GM12878 (cell line): Measurements from ENCODE around the gene DDX51.

Source experiments
- ATF7 ChIP-seq: fragments of 450-650 bp; IDR thresholded peaks from 2 replicates; pipeline ENCODE4 v1.6.1; 2016; ENCODE audit warnings: low read depth, mild to moderate bottlenecking
- CHD4 ChIP-seq: fragments of 200-600 bp; sonication (generic); IDR thresholded peaks from 2 replicates; pipeline ENCODE4 v1.6.1; 2016; ENCODE audit warnings: mild to moderate bottlenecking
- EZH2 ChIP-seq: IDR thresholded peaks from 2 replicates; pipeline ENCODE4 v1.6.1; 2012; ENCODE audit warnings: low read depth, mild to moderate bottlenecking, control low read depth, inconsistent platforms, low read length, borderline replicate concordance; ENCODE audit not compliant: control insufficient read depth
- MTA2 ChIP-seq: fragments of 450-650 bp; IDR thresholded peaks from 2 replicates; pipeline ENCODE4 v1.6.1; 2016; ENCODE audit warnings: low read depth, mild to moderate bottlenecking, moderate library complexity
- PAX8 ChIP-seq: fragments of 450-650 bp; IDR thresholded peaks from 2 replicates; pipeline ENCODE4 v1.6.1; 2017; ENCODE audit warnings: mild to moderate bottlenecking, moderate library complexity
- POLR2A ChIP-seq: IDR thresholded peaks from 2 replicates; pipeline ENCODE4 v1.6.1; 2011; ENCODE audit warnings: low read depth, mild to moderate bottlenecking, low read length
- POLR2AphosphoS2 ChIP-seq: IDR thresholded peaks from 2 replicates; pipeline ENCODE4 v1.6.1; 2011; ENCODE audit warnings: low read depth, mild to moderate bottlenecking, low read length, improper control_type of control experiment, moderate library complexity
- RB1 ChIP-seq: fragments of 450-650 bp; formaldehyde crosslinking; IDR thresholded peaks from 2 replicates; pipeline ENCODE4 v1.6.1; 2017; ENCODE audit warnings: mild to moderate bottlenecking, borderline replicate concordance
- SUZ12 ChIP-seq: fragments of 200-600 bp; sonication (generic); IDR thresholded peaks from one replicate; pipeline ENCODE4 v1.6.1; 2018; ENCODE audit warnings: antibody characterized with exemption, mild to moderate bottlenecking; ENCODE audit not compliant: unreplicated experiment
- TF ChIP-seq, protein P1 (sequence below), 3 experiments: IDR thresholded peaks in 2 of 3; conservative IDR thresholded peaks in 1 of 3; 2 replicates each; pipeline ENCODE4 v1.5.1; 2011; ENCODE audit warnings: low read depth in 3 of 3, low read length in 3 of 3, mild to moderate bottlenecking in 3 of 3, control low read depth in 2 of 3, moderate library complexity in 2 of 3, inconsistent platforms in 1 of 3, mixed read lengths in 1 of 3; ENCODE audit not compliant: control insufficient read depth in 2 of 3, insufficient read depth in 1 of 3; ENCODE audit errors: extremely low read depth in 1 of 3

DNA sequence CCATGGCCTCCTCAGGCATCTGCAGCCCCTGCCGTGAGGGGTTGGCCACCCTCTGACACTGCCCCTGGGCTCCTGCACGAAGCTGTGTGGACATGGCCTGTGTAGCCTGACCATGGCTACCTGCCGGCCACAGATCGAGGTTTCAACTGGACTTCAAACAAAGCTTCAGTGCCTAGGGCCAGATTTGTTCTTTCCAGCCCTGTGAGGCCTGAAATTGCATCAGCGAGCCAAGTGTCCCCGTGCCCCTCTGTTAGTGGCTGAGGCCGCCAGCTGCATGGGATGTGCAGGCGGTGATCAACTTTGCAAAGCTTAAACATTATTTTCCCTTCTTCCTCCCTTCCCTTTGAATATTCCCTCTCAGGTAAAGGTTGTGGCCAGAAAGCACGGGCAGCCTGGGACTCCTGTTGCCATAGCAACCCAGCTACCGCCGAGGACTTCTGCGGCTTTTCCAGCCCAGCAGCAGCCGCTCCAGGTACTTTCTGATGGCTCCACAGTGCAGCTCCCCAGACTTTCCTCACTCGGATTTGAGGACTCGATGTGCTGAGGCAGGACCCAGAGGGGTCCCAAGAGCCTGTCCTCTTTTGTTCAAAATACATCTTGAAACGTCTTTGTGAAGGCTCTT is 35.8 kb downstream of the DDX51 start:
- TF ChIP-seq POLR2A (no peak), SUZ12 (no peak), EZH2 (no peak), CHD4 (no peak), ATF7 (no peak), POLR2AphosphoS2 (no peak), MTA2 (no peak), RB1 (no peak), PAX8 (no peak)
- TF ChIP-seq, protein P1, sequence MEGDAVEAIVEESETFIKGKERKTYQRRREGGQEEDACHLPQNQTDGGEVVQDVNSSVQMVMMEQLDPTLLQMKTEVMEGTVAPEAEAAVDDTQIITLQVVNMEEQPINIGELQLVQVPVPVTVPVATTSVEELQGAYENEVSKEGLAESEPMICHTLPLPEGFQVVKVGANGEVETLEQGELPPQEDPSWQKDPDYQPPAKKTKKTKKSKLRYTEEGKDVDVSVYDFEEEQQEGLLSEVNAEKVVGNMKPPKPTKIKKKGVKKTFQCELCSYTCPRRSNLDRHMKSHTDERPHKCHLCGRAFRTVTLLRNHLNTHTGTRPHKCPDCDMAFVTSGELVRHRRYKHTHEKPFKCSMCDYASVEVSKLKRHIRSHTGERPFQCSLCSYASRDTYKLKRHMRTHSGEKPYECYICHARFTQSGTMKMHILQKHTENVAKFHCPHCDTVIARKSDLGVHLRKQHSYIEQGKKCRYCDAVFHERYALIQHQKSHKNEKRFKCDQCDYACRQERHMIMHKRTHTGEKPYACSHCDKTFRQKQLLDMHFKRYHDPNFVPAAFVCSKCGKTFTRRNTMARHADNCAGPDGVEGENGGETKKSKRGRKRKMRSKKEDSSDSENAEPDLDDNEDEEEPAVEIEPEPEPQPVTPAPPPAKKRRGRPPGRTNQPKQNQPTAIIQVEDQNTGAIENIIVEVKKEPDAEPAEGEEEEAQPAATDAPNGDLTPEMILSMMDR (IDR thresholded peaks at IDR 0.05 in 2 of 3, conservative IDR thresholded peaks at IDR 0.05 in 1 of 3; ENCODE audit: control insufficient read depth in 2 of 3, extremely low read depth in 1 of 3, insufficient read depth in 1 of 3, low read depth in 3 of 3, low read length in 3 of 3) = no peak
